ENCODE measurements around the gene GPRIN2.
"Not testable (repeated sequence)": the region's sequence is repeated elsewhere in the genome, so short reads cannot be mapped to it uniquely, and the experiment has no call there.

GRCh38 chr10:46512725-46513124 lies 43.7 kb downstream of the GPRIN2 start:
- not testable (repeated sequence) for TF ChIP-seq POLR2A, CTCF, EP300 (IDR thresholded peaks at IDR 0.05)
